Brain pericyte (primary cell): ENCODE measurements around the gene SORL1.

Experiments
- DNase-seq: peaks from one replicate; pipeline ENCODE4 v3.0.0-alpha.2; 2012; ENCODE audit warnings: low read depth, low spot score

Gene SORL1

DNA sequence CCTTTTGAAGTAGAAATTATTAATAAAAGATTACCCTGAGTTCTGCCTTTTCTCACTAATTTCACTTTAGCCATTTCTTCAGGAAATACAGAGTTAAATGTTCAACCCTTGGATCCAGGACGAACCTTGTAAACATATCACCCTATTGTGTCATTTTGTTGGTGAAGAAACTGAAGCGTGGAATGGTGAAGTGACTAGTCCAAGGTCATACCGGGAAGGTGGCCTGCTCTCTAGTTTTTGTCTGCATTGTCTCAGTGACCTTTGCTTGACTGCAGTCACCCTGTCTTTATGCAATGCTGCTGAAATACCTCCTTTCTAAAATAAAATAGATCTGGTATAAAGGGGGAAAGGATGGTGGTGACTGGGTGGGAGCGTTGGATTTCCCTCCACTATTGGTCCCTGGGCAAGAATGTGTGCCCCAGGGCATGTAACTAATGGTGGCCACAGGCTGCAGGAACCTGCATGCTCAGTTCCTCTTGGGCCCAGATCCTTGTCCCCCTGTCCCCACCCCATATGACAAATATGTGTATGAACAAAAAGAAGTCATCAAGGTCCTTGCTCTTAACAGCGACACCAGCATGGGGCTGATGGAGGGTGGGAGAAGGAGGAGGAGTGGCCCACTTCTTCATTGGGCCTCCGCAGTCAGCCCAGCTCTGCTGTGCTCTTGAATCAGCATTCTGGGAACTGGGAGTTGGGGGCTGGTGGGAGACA lies 1.6 kb downstream of the SORL1 start:
- DNase-seq: no peak

DNA sequence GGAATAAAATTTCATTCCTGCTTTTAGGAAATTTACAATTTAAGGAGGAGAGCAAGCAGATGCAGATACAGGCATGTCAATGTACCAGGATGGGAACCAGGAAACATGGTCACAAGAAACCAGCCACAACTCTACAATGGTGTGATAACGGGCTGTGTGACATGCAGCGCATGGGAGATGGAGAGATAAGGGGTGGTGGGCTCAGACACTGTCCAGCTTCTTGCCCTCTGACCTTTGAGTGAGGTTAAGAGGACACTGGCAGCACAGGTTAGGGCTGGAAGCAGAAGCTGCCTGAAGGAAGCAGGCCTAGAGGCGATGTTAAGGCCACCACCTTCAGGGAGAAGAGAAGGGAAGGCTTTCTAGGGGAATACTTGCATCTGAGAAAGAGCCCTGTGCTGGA lies 3.0 kb downstream of the SORL1 start:
- DNase-seq: no peak

GRCh38 chr11:121456151-121456550 lies 4.0 kb downstream of the SORL1 start:
- DNase-seq: no peak

GRCh38 chr11:121456816-121457431 lies 4.8 kb downstream of the SORL1 start:
- no peak for DNase-seq

- DNase-seq: no peak
These were observed 6.4 kb downstream of the SORL1 start for GRCh38 chr11:121458551-121458950.

GRCh38 chr11:121459413-121460017 lies 7.4 kb downstream of the SORL1 start:
- DNase-seq: no peak

DNA sequence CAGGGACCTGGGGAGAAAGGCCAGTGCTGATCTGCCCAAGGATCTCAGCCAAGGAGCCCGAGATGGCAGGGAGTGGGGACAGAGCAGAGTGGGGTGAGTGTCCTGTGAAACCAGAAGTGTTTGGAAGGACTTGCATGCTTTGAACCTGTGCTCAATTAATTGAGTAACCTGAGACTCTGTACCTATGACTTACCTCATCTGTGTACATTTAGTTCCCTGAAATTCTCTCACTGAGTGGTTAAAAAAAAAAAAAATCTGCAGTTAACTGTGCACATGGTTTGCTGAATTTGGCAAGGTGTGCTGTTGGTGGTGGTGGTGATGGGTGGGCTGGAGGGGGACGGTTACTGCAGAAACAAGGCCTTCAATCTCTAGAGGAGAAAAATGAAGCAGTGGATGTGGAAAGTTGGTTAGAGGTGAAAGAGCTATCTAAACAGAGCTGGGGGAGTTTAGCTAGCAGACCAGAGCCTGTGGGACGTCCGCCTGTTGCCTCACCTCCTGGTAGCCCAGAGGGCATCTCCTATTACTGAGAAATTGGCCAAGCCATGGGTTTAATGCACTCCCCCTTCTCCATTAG lies 8.9 kb downstream of the SORL1 start:
- DNase-seq: no peak

- DNase-seq: no peak
These were observed 9.7 kb downstream of the SORL1 start for GRCh38 chr11:121461843-121462242.

DNA sequence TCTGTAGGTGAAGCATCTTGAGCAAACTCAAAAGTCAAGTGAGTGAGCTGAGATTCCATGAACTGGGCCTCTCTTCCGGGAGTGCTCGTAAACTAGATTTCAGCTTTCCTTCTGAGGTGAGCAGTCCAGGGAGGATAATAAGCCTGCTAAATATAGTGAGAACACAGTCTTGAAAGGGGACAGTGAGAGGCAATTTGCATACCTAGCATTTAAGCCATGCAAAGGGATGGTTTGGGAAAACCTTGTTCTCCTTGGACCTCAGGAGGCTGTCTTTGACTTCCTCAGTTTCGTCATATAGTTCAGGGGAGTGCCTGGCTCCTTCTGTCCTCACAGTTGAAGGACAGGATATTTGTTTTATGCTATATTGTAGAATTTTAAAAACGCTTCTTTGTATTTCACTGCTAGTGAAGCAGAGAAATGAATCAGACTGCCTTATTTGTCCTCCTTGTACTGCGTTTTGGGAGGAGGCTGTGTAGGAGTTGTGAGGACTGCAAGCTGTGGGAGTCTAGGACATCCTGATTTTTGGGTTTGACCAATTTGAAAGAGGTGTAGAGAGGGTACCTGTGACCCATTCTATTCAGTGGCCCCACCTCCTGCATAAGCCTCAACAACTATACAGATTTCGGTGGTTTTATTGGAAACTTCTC lies 11.7 kb downstream of the SORL1 start:
- no peak for DNase-seq

DNA sequence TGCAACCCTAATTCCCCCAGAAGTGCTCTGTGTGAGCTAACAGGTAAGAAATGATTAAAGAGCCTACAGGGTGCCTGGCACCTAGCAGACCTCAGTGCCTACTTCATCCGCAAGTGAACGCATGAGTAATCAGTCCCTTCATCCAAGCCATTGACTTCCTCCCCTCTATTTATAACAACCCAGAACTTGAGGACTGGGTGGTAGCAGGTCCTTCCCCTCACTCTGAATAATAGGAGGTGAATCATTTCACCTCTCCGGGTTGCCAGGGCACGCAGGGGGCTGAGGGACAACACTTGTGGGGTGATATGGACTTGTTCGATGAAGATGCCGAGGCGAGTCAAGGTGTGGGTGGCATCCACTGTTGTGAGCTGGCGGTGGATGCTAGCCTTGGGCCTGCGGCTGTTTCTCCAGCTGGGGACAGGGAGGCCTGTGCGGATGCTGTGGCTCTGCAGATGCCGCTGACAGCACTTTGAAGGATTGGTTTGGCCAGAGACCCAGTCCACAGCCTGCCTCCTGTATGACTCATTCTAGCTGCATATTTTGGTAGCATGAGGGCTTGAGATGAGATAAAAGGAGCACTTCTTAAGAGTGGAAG lies 12.3 kb downstream of the SORL1 start:
- no peak for DNase-seq

- DNase-seq: no peak
These were observed 13.6 kb downstream of the SORL1 start for GRCh38 chr11:121465709-121466062.

DNA sequence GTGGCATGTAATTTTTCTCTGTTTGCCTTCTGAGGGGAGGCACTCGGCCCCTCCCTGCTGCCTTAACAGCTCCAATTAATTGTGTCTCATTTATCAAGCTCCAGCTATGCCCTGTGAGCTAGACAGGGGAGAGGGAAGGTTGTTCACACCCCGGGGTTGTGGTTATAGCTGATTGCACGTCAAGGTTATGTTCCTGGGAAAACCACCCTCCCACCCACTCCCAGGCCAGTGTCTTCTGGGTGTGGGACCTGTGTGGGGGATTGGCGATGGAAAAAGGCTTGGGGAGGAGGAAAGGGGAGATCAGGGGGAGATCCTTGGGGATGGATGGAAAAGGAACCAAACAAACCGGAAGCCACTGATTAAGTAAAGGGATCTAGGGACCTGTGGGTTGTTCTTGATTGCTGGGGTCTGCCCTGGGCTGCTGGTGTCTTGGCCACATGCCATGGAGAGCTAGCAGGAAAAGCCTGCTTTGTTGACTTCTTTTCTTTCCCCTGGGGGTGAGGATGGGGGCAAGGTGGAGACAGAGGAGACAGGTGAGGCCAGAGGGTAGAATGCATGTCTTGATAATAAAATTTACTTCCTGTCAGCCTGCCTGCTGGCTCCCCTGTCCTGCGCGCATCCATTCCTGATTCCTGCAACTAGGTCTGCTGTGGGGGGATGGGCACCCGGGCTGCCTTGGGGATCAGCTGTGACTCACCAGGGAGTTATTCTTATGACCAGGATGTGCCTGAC lies 14.1 kb downstream of the SORL1 start:
- DNase-seq: no peak

DNA sequence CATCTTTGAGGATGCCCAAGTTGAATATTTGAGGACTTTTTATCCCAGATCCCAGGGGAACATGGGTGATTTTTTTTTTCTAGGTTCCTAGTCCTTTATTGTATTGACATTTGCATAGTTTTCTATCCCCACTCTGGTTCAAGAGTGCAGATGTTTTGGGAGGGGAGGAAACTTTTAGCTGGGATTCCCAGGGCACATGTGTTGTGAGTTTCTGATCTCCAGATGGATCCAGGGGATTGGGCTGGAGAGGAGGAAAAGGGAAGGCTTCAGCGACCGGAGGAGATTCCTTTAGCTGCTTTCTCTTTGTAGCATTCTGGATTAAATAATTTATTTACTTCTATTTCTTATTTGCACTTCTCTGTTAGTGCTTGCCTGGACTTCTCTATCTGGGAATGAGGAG lies 15.4 kb downstream of the SORL1 start:
- DNase-seq: no peak

DNA sequence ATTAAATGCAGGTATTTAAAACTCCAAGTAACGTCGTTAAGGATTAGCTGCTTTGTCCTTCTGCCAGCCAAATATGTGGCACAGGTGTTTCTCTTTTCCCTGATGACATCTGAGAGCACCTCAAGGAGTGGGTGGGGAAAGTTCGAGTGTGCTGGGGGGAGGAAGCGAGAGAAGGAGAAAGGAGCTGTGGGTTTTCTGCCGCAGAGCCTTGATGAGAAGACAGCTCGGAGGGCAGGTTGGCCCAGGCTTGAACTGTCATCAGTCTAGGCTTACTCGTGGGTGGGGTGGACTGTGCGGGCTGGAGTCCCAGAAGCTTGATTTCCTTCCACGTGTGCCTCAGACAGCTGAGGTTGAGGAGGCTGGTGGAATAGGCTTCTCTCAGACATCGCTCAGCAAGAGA lies 15.9 kb downstream of the SORL1 start:
- no peak for DNase-seq

- DNase-seq: no peak
These were observed 17.8 kb downstream of the SORL1 start for GRCh38 chr11:121469910-121470309.

DNA sequence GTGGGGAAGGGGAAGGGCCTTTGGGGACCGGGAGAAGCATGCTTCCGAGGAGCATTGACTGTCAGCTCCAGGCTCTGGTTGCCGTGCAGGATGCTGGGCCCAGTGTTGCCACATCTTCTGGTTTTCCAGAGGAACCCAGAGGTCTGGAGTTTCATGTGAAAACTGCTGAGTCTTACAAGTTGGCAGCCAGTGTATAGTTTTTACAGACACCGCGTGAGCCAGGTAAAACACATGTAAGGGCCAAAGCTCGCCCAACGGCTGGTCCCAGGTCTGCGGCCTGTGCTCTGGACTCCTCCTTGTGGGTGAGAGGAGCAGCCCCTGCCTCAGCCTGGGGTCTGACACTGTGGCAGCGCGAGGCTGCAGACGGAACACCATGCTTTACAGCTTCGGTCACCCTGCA lies 19.1 kb downstream of the SORL1 start:
- no peak for DNase-seq

DNA sequence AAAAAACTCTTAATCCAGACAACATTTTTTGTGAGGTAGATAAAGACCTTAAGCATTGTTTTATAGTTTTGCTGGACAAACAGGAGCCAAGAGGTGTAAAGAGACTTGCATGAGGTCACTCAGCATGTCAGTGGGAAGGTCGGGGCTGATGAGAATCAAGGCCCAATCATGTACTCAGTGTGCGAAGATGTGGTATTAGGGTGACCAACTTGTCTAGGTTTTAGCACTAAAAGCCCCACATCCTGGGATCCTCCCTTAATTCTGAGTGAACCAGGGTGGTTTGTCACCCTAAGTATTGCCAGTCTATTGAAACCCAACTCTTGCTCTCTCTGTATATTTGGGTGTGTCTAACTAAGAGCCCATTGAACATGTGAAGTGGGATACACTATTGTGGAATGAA lies 20.2 kb downstream of the SORL1 start:
- no peak for DNase-seq

DNA sequence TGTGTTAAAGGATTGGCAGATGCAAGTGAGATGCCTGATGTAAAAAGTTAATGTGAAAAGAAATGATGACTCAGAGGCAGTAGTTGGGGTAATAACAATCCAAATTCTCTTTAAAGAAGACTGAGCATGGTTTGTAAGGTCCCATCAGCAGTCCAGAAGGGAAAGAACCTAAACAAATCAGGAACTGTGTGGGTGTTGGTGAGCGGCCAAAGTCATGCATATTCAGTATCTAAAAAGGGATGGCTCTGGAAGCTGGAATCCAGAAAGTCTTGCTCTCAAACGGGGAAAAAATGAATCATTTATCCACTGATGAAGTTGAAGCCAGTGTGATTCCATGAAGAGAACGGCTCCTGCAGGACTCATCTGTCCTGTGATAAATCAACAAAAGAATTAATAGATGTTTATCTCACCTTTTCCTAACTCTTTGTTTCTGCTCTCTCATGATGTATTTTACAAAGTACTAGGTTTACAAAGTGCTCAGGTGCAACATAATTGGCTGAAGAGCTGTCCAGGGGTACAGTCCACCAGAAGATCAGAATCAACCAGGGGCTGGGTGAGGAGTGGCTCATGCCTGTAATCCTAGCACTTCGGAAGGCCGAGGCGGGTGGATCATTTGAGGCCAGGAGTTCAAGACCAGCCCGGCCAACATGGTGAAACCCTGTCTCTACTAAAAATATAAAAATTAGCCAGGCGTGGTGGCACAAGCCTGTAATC lies 21.1 kb downstream of the SORL1 start:
- no peak for DNase-seq

DNA sequence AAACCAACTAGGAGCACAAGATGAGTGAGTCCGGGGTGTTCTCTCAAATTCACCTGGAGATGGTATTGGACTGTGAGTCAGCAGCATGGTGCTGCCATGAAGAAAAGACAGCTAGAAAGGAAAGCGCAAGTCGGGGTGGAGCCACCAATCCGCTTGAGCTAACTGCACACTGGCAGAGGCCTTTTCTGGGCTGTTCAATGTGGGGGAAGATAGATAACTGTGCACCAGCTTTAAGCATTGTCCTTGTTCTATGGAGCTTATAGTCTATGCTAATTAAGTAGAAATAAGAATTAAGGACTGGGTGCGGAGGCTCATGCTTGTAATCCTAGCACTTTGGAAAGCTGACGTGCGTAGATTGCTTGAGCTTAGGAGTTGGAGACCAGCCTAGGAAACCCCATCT lies 22.6 kb downstream of the SORL1 start:
- DNase-seq: no peak

DNA sequence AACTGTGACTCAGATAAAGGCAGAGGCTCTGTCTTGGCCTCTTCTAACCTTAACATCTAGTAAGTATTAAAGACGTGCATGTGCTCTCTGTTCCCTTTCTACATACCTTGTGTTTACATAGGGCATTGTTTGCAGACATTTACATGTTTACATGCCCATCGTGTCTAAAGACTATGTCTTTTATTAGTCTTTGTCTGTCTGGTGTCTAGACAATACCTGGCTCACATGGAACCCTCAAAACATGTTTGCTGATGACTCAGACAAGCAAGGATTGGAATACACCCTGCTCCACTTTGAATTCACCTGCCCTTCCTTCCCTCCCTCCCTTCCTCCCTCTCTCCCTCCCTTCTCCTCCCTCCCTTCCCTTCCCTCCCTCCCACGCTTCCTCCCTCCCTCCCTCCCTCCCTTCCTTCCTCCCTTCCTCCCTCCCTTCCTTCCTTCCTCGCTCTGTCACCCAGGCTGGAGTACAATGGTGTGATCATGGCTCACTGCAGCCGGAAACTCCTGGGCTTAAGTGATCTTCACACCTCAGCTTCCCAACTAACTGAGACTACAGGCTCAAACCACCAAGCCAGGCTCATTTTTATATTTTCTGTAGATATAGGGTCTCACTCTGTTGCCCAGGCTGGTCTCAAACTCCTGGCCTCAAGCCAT lies 24.4 kb downstream of the SORL1 start:
- no peak for DNase-seq
